Measurements from ENCODE around the gene HLX.

Gene HLX

DNA sequence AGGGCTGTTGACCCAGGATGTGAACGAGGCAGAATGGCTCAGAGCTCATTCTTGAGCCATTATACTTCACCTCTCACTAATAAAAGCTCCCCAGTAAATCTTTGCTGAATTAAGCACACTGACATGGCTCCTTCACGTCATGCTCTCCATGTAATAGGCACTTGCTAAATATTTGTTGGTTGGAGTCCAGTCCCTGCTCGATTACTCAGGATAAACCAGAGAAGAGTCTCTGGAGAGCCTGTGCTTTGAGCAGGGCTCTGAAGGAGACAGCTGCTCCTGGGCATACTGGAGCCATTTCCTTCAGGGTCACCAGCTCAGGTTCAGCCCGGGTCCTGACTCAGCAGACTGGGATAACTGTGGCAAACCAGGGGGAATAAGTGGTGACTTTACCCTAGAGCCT, 46.9 kb downstream of the HLX start:
- no peak for DNase-seq

DNA sequence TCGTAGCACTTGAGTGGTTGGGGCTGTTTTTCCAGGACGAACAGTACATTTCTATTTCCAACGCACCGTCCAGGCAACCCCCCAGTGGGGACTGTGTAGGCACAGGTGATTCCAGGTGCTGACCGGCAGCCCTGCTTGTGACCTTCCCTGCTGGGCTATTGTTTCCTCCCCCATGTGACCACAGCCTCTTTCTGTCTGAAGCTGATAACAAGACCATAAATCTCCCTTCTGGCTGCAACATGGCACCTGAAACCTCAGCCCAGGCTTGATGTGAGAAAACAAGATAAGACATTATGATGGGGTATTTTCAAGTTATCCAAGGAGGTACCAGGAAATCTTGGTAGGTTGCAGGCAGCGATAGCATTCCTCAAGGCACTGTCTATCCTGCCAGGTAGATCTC, 48.2 kb downstream of the HLX start:
- DNase-seq, result no peak

DNA sequence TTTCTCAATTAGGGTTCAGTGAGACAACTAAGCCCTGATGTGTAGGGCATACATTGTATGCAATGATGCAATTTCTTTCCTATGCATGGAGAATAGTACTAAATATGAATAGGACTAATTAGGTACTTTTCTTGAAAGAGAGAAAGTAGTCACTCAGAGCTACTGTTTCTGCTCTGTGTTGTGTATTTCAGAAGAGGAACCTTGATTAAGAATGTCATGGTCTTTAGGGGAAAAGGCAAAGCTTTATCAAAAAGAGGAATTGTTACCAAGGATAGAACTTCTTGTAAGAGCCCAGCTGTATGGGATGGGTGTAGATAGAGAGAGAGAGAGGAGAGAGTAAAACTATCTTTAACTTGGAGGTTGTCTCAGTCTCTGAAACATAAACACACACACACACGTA, 49.1 kb downstream of the HLX start:
- no peak for DNase-seq

DNA sequence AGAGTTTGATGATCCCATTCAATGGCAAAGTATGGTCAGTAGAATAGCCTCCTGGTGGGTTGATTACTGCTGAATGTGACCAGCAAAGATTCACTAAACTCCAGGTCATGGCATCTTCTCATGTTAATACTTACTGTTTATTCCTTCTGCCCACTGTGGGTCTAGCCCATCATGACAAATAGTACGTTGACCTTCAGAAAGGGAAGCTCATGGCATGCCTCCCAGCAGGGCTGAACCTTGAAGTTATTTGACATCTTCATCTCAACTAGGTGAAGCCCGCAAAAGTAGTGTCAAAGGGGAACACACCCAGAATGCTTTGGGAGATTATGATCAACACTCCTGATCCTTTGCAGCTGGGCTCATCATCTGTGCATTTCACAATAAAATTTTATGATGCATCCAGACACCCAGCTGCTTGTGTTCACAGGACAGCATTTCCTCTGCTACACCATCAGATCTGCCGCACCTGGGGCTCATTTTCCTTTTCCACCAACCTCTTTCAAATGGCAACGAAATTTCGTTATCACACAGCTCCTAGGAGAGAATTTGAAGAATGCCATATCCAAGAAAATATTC, 49.6 kb downstream of the HLX start:
- no peak for DNase-seq

DNA sequence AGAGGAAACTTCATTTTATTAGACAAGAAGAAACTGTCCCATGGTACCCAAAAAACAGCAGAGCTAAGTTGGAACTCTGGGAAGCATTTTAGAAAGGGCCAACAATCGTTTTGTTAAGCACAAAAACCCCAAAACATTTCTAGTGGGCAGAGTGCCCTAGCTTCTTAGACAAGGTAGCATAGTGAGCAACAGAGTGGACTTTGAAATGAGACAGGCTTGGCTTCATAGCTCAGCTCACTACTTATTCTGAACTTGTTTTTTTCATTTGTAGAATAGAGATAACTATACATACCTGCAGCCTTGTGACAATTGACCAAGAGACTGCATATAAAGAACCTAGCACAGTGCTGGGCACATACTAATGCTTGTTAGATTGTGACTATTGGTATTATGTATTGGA, 50.1 kb downstream of the HLX start:
- no peak for DNase-seq
